B cell (primary cell): ENCODE data around the gene PYROXD2.

ENCODE experiments used
- EZH2 ChIP-seq: IDR thresholded peaks from 2 replicates; pipeline ENCODE4 v1.6.1; 2012; ENCODE audit warnings: borderline replicate concordance, low read depth, mild to moderate bottlenecking, moderate library complexity, low read length; ENCODE audit not compliant: insufficient read depth, poor library complexity, severe bottlenecking
- TF ChIP-seq, protein P1 (sequence below): fragments of 200-600 bp; IDR thresholded peaks from one replicate; pipeline ENCODE4 v1.8.0; 2022; ENCODE audit warnings: antibody characterized with exemption, mild to moderate bottlenecking

DNA sequence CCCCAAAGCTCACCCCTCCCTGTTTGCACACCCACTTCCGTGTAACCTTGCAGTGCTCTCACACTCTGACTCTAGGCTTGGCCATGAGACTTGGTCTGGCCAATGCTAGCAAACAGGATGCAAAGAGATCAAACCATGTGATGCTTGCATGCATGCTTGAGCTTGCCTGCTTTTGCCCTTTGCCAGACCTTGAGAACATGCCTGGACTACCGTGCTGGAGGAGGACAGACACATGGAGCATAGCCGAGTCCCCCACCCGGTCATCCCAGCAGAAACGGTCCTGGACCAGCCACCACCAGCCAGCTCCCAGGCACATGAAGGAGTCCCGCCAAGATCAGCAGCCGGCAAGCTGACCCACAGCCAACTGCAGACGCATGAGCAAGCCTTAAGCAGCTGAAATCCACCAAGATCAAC is 23.4 kb downstream of the PYROXD2 start:
- TF ChIP-seq, protein P1, sequence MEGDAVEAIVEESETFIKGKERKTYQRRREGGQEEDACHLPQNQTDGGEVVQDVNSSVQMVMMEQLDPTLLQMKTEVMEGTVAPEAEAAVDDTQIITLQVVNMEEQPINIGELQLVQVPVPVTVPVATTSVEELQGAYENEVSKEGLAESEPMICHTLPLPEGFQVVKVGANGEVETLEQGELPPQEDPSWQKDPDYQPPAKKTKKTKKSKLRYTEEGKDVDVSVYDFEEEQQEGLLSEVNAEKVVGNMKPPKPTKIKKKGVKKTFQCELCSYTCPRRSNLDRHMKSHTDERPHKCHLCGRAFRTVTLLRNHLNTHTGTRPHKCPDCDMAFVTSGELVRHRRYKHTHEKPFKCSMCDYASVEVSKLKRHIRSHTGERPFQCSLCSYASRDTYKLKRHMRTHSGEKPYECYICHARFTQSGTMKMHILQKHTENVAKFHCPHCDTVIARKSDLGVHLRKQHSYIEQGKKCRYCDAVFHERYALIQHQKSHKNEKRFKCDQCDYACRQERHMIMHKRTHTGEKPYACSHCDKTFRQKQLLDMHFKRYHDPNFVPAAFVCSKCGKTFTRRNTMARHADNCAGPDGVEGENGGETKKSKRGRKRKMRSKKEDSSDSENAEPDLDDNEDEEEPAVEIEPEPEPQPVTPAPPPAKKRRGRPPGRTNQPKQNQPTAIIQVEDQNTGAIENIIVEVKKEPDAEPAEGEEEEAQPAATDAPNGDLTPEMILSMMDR: no peak
- TF ChIP-seq EZH2: no peak
